HG03045 (cell line): ENCODE measurements around the gene NKD1.

Experiments used
- ATAC-seq: cut with Tn5 transposase; IDR thresholded peaks from one replicate; pipeline ENCODE4 v1.9.1; 2021; ENCODE audit warnings: mild to moderate bottlenecking, moderate library complexity; ENCODE audit not compliant: unreplicated experiment

Gene NKD1

DNA sequence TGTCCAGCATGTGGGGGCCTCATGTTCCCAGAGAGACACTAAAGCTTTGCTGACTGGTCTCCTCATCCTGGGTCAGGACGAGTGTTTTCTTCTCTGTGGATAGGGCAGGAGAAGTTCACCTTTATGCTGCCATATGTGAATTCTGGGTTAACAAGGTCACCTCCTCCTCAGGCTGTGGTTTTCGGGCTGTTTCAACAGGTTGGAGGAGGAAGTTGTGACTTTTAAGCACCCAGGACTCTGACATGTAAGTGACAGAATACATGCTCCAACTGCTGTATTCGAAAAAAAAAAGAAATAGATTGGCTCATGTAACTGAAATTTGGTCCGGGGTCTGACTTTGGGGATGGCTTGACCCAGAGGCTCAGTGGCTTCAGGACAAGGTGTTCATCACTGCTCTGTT lies 78.7 kb downstream of the NKD1 start:
- no peak for ATAC-seq

DNA sequence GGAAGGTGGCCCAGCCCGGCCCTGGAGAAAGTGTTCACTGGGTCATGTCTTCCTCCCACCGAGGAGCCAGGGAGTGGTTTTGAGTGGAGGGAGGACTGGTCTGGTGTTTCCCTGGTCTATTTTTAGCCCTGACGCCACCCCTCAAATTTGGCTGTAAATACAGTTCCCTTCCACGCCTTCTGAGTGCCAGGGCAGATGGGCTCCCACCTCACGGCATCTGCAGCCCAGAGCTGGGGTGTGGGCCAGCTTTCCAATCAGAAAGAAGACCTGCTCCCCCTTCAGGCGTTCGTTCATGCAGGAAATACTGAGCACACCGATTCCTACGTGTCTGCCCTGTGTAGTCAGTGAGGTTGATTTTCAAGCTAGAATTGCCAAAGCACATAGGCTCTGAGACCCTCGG lies 79.2 kb downstream of the NKD1 start:
- ATAC-seq: no peak

DNA sequence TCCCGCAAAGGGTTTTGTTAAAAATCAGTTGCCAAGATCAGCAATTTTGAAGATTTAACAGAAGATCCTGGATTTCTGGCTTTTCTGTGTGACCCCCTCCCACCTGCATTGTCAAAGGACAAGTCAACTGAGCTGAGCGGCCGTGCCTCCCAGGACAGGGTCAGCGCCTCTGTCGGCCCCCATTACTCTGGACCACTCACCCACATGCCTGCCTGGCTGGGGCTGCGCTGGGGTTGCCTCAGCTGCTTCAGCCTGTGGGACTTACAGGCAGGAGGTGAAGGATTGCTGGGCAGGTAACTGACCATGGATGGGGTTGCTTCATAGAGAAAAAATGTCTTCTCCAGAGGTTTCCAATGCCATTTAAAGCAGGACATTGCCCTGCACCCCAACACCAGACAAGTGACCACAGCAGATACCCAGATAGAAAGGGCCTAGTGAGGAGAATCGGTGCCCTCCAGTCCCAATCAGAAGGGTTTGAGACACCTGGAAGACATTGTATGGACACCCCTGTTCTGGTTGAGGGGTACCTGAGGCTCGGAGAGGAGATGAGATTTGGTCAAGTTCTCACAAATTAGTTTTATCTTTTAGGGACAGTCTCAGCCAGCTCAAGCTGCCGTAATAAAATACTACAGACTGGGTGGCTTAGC lies 80.1 kb downstream of the NKD1 start:
- no peak for ATAC-seq

DNA sequence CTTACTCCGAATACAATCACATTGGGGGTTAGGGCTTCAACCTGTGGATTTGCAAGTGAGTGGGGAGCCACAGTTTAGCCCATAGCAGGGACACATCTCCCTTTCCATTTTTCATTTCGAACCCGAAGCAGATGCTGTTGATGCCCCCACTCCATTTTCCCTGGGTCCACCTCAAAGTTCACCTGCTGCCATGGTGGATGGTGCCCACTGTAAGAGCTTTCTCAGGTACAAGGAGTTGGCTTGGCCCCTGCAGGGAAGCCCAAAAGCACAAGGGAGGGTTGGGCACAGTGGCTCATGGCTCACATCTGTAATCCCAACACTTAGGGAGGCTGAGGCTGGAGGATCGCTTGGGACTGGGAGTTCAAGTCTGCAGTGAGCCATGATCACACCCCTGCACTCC lies 81.1 kb downstream of the NKD1 start:
- ATAC-seq: no peak

DNA sequence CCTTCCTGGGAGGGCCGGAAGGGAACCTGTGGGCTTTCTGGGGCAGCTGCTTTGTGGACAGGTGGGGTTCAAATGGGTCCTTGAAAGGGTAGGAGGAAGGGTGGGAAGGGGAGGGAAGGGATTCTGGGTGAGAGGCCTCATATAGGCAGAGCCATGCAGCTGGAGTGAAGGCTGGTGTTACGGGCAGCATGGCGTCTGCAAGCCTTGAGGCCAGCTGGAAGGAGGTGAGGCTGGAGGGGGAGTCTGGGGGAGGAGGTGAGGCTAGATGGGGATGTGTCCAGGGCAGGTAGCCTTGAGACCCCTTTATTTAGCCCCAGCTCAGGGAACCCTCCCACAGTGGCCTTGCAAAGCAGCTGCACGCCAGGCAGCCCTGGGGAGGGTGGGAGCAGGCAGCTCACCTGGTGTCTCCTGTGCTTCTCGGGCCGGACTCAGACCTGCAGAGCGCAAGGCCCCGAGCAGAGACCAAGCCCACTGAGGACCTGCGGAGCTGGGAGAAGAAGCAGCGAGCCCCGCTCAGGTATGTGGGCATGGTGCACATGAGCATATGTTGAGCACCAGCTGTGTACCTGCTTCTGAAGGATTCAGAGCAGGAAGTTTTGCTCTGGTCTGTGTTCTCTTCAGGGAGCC lies 82.3 kb downstream of the NKD1 start:
- no peak for ATAC-seq

DNA sequence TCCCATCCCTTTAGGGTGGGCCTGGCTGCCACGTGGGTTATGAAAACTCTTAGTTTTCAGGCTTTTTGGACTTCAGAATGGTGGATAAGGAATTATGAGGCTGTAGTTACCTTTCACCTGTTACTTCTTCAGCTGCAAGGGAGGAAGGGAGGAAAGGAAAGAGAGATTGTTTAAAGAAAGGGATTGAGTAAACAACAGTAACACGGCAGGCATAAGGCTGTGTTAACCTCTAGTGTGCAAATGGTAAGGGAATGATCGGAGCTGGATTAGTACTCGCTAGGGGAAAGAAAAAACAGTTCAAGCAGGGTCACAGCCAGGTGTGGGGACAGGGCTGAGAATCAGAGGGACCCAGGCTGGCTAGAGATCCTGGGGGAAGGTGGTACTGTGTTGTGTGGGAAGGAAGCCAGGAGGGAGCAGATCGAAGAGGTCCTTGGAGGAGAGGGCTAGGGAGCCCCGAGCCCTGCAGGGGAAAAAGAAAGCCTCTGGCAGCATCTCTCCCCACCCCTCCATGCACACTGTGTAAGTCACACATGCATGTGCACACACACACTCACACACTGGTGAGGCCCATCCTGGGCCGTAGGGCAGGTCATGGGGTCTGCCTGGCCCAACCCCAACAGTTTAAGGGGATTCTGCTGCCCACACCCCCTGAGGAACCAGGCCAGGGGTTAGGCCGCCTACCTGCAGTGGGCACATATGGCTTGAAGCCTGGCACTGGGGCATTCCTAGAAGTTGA lies 83.2 kb downstream of the NKD1 start:
- ATAC-seq: no peak

DNA sequence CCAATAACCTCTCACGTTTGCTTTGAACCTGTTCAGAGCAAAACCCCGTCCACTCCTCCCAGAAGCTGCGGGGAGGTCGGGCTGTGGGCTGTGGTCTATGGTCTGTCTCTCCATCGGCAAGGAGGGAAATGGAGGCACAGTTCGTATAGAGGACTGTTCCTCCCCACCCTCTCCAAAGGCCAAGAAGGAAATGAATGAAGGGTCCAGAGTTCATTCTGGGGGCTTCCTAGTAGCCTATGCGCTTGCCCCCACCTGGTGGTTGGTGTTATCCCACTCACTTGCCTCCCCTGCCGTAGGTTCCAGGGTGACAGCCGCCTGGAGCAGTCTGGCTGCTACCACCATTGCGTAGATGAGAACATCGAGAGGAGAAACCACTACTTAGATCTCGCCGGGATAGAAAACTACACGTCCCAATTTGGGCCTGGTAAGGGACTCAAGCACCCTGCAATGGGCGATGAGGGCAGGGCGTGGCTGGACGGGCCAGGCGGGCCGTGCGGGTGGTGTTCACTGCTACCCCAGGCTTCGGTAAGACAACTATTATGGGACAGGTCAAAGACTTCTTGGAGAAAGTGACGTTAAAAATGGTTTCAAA lies 83.9 kb downstream of the NKD1 start:
- ATAC-seq: no peak

DNA sequence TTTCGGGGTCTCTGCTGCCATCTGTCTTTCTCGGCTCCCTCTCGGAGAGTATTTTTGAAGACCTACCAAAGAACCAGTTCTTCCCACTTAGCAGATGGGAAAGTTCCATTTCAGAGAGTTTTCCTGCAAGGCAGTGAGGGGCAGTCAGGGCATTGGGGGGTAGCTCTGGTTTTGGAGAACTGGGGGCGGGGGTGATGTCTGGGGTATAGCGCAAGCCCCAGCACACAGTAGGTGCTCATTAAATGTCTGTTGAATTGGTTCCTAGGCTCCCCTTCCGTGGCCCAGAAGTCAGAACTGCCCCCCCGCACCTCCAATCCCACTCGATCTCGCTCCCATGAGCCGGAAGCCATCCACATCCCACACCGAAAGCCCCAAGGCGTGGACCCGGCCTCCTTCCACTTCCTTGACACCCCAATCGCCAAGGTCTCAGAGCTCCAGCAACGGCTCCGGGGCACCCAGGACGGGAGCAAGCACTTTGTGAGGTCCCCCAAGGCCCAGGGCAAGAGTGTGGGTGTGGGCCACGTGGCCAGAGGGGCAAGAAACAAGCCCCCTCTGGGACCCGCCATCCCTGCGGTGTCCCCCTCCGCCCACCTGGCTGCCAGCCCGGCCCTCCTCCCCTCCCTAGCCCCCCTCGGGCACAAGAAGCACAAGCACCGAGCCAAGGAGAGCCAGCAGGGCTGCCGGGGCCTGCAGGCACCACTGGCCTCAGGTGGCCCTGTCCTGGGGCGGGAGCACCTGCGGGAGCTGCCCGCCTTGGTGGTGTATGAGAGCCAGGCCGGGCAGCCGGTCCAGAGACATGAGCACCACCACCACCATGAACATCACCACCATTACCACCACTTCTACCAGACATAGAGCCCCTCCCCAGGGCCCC lies 85.0 kb downstream of the NKD1 start:
- no peak for ATAC-seq

DNA sequence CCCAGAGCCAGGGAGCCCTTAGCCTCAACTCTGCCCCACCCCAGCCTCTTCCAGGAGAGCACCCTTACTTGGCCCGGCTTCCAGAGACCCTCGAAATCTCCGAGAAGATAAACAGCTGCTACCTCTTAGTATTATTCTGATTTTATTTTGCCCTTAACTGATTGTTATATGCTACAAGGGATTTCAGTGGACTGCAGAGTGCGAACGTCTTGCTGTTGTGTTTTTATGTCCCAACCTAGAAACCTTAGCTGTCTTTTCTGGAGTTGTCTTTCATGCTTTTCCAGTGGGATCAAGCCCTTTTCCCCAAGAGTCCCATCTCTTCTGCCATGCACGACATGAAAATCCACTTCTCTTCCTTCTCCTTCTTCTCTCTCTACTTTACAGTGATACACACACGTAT lies 85.9 kb downstream of the NKD1 start:
- no peak for ATAC-seq

DNA sequence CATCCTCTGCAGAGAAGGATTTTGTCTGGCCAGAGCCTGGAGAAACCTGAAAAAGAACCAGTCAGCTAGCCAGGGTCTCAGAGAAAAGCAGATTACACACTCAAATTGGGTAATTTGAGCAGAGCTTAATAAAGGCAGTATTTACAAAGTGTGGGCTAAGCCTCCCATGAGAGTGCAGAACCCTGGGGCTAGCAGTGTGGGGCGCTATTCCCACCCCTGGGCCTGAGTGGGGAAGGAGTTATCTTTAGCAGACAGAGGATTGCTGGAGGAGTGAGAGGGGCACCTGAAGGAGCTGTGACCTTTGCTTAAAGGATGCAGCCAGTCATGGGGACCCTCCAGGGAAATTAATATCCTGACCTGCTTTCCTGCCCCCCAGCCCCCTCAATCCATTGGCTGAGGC lies 86.8 kb downstream of the NKD1 start:
- no peak for ATAC-seq

DNA sequence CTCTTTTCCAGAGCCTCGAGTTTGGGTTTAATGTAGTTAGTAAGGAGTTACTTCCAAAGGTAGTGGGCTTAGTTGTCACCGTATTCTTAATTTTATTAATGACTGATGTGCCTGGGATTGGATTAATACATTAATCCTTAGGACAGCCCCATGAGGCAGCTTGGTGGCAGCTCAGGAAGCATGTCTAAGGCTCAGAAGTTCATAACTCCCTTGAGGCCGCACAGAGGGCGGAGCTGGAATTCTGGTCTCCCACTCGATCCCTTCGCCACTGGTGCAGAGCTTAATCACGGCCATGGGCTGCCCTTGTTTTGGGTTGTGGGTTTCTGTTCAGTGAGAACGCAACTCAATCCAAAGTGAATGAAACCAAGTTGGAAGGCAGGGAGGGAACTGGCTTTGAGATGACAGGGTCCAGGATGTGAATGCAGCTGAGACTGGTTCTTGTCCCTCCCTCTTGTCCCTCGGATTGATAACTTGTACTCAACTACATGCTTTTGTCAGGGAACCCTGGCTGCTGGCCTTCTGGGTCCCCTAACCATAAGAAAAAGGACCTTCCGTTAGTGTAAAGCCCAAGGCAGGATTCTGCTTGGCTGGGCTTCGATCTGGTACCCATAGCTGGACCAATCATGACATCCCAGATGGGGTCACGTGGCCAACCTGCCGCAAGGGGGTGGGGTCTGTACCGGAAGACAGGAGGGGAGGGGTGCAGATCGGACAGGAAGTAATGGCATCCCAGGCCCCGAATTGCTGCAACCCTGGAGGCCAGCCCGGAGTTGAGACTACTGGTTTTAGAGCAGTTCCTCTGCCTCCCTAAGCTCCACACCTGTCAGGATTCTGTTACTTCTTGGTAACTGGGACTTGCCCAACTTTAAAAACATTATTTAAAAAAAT lies 87.6 kb downstream of the NKD1 start:
- no peak for ATAC-seq

DNA sequence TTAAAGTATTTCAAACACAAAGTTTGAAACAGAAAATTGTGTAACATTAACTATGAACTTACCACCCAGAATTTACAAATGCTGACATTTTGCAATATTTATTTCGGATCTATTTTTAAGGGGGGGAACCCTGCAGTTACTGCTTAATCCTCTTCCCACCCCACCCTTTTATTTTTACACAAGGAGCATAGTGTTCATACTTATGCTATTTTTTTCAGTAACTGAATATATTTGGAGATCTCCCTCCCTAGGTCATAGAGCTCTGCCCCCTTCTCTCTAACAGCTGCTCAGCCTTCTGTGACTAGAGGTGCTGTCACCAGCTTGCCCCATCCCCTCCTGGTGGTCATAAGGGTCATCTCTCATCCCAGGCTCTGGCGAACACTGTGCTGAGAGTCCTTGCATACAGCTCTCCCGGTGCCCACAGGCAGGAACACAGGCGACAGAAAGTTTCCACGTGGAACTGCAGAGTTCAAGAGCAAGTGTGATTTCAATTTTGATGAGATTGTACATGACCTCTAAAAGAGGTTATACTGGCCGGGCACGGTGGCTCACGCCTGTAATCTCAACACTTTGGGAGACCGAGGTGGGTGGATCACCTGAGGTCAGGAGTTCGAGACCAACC lies 88.7 kb downstream of the NKD1 start:
- no peak for ATAC-seq

DNA sequence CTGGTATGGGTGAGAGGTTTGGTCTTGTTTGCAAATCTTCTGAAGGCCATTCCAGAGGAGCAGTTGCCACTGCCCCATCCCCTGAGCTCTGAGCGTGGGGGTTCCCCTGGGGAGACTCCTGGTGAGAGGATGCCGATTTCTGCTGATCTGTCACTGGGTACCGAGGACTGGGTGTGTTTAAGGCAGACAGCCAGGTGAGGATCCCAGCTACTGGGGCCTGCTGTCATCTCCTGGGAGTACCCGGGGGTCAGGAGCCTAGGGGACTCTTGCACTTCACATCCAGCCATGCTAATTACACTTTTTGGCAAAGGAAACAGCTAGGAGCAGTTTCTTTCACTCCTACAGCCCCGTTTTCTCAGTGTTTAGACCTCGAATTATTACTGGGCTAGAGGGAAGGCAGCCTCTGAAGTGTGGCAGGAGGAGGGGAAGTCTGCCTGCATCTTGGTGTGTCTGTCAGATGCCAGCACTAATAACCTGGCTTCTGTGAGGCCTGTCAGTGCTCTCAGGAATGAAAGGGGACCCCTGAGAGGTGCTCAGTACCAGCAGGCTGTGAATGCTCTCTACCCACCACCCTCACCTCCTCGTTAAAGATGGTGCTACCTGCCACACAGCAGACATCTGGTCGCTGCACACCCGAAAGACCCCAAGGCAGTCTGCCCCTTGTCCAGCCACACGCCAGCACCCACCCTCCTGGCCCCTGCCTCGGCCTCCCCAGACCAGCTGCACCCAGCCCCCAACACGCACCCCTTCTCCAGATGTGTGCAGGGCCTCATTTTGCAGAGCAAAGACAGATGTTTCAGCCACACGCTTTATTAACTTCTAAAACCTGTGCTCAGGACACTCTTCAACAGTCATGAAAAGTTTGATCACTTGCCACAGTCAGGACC lies 89.8 kb downstream of the NKD1 start:
- no peak for ATAC-seq

DNA sequence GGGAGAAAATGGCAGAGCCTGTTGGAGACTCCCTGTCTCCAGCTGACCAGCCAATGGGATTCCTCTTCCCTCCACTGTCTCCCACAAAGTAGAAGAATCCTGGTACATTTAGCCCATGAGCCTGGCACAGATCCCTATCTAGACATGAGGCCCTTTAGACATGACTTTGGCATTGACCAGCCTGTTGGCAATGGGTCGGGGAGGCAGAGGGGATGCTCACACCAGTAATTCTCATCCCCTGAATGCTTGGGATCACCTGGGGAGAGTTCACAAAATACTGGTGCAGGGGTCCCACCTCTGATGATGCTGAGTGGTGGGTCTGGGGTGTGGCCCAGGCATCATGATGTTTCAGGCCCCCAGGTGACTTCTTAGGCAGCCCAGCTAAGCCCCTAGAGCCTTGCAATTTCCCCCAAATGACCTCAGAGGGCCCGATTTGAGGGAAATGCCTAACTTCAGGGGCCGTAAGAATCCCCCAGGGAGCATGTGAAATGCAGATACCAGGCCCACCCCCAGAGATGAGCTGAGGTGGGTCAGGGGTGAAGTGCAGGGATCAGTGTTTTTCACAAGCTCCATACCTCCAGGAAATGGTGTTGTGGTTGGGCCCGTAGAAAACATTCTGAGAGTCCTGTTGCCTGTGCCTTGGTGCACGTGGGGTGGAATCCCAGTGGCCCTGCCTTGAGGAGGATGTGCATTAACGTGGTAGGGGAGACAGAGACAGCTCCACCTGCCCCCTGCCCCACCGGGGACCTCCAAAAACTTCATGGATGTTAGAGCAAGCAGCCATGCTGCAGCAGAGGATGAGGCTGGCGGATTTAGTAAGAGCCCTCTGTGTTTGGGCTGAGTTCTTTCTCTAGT lies 90.8 kb downstream of the NKD1 start:
- ATAC-seq: no peak

DNA sequence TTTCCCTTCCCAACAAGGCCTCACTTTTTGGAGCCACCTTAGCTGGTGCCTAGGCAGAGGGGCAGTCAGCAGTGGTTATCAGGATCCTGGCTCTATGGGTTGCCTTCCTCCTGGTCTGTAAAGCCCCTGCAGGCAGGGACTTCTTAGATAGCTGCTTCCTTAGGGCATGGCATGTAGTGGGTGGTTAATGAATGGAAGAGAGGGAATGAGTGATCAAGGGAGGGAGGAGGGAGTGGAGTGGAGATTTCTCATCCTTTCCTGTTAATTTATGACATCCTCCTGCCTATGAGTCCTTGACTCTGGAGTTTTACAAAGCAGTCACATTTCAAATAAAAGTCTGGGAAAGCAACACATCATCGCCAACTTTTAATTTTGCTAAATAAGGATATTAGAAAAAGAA lies 92.2 kb downstream of the NKD1 start:
- ATAC-seq: no peak

DNA sequence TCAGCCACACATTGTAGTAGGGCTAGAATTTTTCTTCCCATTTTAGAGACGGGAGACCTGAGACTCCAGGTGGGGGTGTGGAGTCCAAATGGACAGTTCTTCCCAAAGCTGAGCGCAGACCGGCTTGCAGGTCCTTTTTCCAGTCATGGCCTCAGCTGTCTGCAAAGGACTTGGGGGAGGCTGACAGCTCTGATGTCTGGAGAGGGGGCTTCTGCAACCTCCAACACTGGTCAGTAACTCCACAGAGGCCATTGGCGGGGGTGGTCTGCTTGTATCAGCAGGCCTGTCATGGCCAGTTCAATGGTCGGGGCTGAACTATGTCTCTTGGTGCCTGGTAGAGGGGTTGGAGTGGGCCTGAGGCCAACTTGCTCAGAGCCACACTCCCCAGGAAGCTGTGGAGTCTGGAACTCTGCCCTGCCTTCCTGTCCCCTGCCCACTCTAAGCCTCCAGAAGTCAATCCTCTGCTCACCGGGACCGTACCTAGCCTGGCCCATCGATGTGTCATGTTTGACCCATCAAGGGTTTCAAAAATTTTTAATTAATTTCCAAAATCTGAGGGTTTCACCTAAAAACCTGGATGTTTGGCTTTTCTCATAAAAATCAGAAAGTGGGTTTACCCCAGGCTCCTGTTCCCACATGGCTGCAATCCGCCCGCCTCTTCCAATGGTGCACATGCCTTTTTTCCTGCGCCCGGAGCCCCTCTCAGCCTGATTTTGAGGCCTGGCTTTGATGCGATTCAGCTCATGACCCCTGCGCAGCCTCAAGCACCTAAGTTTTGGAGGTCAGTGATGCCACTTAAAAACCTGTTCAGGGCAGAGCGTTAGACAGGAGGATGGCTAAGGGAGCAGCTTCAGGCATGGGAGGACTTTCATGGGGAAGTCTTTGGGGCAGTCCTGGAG lies 93.0 kb downstream of the NKD1 start:
- ATAC-seq: no peak

DNA sequence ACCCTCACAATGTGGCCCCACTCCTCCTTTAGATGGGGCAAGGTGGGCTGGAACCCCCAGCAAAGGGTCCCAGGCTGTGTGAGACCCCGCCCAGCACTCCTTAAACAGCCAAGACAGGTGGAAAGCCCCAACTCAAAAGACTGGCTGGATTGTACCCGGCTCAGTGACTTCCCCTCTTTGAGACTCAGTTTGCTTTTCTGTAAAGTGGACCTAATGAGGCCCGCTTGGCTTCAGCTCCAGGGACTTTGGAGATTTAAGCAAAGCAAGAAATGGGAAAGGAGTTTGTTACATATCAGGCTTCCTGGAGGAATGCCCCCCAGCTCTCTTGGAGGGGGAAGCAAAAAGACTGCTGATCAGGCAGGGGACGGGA lies 93.6 kb downstream of the NKD1 start:
- ATAC-seq: no peak
